Measurements from ENCODE around the gene KIAA1671.
"Not testable (repeated sequence)": the region's sequence is repeated elsewhere in the genome, so short reads cannot be mapped to it uniquely, and the experiment has no call there.

The KIAA1671 gene

DNA sequence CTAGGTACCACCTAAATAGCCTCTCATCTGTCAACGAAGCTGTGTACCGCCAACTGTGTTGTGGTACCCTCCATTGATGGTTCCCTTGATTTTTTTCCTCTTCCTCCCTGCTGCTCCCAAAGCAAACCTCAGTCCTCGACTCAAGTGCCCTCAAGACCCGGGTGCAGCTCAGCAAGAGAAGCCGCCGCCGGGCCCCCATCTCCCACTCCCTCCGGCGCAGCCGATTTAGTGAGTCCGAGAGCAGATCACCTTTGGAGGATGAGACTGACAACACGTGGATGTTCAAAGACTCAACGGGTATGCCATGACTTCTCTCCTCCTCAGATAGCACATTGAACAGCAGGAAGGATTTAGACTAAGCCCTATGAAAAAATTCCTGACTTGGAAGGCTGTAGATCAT is 224.7 kb downstream of the KIAA1671 start:
- no peak for FAIRE-seq

- no peak for FAIRE-seq
These were observed 225.4 kb downstream of the KIAA1671 start for GRCh38 chr22:25177895-25178294.

- FAIRE-seq, result not testable (repeated sequence)
These were observed 225.8 kb downstream of the KIAA1671 start for GRCh38 chr22:25178348-25178747.

DNA sequence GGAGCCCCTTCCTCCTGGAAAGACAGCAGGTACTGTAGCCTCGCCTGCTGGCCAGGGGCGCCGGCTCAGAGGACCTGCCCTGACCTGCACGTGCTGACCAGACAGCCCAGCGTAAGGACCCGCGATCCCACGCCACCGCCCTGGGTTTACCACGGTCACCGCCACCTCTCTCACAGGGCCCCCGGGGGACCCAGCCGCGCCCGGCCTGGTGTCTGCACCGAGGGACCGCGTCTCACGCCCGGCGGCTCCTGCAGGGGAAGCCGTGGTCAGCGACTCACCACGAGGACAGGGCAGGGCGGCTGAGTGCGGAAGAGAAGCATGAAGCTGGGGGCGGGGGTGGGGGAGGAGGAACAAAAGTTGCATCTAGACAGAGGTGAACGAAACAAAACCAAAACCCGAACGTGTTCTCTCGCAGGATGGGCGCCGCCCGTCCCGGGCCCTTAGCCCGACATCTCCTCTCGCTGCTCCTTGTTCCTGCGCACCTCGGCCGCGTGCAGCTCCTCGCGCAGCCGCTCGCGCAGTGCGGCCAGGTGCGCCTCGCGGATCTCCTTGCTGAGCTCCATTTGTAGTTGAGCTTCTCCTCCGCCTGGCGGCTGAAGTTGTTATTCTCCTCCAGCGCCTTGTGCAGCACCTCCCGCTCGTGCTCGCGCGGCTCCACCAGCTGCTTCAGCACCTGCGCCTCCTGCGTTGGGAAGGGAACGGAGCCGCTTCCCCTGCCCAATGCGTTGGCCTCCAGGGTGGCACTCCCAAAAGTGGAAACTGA is 226.5 kb downstream of the KIAA1671 start:
- not testable (repeated sequence) for FAIRE-seq

GRCh38 chr22:25182131-25183110 is 229.9 kb downstream of the KIAA1671 start:
- FAIRE-seq, result no peak

DNA sequence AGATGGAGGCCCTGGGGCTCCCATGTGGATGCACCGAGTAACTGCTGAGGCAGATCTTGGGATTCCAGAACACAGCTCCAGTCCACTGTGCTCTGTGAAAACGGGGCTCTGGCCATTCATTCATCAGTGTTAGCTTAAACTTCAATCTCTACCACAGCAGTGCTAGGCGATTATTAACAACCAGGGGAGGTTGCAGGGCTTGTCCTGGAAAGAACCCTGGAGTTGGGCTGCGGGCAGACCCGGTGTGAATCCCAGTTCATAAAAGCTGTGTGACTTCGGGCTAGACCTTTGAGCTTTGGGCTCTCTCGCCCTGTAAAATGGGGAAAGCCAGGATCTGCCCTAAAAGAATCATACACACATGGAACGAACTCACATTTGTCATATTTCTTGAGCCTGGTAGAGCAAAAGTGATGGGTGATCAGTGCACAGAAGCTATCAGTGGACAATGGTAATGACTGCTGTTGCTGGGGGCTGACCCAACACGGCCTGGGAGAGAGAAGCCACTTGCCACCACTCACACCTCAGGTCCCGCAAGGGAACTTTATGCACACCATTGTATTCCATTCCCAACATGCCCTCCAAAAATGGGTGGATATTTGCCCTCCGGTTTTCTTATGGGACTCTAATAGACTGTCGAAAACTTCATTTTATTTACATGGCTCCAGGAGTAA is 231.6 kb downstream of the KIAA1671 start:
- FAIRE-seq, result no peak

DNA sequence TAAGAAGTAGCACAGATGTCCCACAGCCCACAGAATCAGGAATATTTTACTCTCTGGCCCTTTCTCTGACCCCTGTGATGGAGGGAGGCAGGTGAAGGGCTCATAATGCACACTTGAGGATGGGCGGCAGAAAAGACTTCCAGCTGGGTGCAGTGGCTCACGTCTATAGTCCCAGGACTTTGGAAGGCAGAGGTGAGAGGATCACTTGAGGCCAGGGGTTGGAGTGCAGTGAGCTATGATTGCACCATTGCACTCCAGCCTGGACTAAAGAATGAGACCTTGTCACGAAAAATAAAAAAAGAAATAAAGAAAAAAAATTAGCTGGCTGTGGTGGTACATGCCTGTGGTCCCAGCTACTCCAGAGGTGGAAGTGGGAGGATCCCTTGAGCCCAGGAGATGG is 233.6 kb downstream of the KIAA1671 start:
- no peak for FAIRE-seq

- FAIRE-seq, result no peak
These were observed 235.0 kb downstream of the KIAA1671 start for GRCh38 chr22:25187469-25187868.

GRCh38 chr22:25192406-25192805 is 239.9 kb downstream of the KIAA1671 start:
- FAIRE-seq, result no peak

- no peak for FAIRE-seq
These were observed 240.6 kb downstream of the KIAA1671 start for GRCh38 chr22:25193130-25193529.

GRCh38 chr22:25193548-25193947 is 241.0 kb downstream of the KIAA1671 start:
- FAIRE-seq, result no peak

DNA sequence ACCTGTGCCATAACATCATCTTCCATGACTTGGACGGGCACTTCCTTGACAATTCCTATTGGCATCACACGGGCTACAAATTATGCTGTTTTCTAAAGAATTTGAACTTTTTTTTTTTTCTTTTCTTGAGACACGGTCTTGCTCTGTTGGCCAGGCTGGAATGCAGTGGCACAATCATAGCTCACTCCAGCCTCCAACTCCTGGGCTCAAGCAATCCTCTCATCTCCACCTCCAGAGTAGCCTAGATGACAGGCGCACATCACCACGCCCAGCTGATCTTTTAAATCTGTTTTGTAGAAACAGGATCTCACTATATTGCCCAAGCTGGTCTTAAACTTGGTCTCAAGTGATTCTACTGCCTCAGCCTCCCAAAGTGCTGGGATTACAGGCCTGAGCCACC is 243.8 kb downstream of the KIAA1671 start:
- FAIRE-seq, result no peak

- FAIRE-seq, result no peak
These were observed 244.8 kb downstream of the KIAA1671 start for GRCh38 chr22:25197340-25197739.

DNA sequence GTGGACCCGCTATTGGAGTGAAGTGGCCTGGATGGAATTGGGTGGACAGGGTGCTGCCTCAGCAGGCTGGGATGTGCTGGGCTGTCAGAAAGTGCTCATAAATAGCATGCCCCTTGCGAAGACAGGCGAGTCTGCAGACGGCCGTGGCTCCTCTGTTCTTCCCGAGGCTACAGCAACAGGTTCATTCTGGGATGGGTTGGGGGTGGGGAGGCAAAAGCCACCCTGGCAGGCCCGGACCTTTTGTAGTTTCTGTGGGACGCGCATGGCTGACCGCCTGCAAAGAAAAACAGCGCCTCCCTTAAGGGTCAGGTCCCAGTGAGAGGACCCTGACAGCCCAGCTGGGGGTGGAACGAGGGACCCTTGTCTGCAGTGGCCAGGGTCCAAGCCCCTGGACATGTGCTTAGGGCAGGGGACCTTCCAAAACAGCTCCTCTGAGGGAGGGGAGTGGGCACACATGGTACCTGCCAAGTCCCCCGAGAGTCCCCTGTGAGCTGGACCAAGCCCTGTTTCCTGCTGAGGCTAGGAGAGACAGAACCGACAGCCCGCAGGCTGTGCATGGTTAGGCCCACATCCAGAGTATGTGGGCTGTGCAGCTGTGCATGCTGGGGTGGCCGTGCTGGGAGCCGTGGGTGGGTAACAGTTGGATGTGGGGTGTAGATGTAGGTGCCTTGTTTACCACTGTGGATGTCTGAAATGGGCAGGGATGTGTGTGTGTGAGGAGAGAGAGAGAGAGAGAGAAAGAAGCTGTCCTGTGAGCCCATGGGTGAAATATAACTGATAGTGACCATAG is 247.4 kb downstream of the KIAA1671 start, which contains the start of gene CRYBB3:
CRYBB3 (plus strand) TSS at position 128 of the 790 bp plus-strand sequence. CDS start 1,539 bp downstream, outside the sequence.
- FAIRE-seq, result no peak

DNA sequence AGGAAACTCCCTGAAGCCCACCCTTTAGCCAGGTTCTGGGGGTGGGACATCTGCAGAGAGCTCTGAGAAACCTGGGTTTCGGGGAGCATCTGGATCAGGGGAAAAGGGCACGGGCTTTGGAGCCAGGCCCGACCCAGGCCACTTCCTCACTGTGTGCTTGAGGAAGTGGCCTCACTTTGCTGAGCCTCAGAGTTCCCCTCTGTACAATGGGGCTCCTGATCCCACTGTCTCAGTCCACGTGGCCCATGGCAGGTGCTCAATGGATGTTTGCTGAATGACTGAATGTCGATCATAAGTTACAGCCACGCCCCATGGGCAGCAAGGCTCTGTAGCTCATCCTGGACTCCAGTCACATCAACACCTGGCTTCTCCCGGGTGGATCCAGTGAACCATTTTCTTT is 248.5 kb downstream of the KIAA1671 start:
- FAIRE-seq, result no peak

GRCh38 chr22:25201557-25202273 is 249.2 kb downstream of the KIAA1671 start:
- FAIRE-seq, result no peak

DNA sequence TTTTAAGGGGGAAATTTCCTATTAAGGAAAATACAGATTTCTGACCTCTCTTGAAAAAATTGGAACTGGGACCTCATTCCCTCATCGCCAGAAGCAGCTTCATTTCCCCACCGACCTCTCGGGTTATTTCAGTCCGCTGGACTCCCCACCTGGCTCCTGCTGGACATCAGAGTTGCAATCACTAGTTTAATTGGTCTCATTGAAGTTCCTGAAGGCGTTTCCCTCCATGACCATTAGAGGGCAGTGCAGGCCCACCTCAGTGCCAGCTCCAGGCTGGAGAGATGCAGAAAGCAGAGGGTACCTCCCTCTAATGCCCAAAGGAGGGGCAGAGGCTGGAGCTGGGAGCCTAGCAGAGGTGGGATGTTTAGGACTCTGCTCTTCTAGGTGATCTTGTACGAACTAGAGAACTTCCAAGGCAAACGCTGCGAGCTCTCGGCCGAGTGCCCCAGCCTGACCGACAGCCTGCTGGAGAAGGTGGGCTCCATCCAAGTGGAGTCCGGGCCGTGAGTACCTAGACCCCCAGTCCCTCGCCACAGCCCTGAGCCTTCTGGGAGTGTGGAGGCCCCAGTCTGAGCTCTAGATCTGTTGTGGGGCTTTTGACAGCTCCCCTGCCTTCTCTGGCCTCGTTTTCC is 249.9 kb downstream of the KIAA1671 start:
- no peak for FAIRE-seq

DNA sequence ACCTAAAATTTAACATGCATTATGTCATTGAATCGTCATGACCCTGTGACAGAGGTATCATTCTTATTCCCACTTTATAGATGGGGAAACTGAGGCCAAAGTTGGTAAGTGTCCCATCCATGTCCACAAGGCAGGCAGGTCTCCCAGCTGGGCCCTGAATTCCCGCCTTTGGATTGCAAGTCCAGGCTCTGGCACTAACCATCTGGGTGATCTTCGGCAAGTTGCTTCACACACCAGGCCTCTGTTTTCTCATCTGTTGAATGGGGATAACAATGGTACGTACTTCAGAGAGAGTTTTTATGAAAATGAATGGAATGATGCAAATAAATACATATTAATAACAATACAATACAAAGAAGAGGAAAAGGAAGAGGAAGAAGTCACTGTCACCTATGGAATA is 250.6 kb downstream of the KIAA1671 start:
- FAIRE-seq, result no peak

DNA sequence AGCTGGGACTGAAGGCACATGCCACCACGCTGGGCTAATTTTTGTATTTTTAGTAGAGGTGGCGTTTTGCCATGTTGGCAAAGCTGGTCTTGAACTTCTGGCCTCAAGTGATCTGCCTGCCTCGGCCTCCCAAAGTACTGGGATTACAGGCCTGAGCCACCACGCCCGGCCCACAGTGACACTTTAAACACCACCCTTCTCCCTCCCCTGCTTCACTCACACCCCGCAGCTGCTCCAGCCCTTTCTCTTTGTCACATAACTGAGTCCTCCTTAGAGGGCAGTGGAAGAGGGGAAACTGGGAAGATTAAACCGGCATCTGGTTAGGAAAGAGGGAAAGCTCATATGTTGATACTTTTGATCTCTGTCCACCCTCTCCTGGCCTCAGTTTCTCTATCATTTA is 252.0 kb downstream of the KIAA1671 start:
- not testable (repeated sequence) for FAIRE-seq

DNA sequence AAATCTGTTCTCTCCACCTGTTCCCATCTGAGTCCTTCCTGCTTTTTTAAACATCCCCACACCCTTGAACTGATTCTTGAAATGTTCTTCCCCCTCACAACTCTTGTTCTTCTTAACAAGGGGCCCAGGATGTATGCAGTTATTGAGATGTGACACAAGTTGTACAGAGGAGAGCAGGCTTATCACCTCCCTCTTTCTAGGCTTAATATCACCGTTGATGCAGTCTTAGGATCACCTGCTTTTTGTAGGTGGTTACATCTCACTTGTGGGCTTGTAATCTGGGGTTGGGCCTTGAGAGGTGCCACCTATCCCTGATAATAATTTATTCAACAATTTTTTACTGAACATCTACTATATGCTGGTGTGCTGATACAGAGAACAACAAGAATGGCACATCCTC is 253.3 kb downstream of the KIAA1671 start:
- no peak for FAIRE-seq

DNA sequence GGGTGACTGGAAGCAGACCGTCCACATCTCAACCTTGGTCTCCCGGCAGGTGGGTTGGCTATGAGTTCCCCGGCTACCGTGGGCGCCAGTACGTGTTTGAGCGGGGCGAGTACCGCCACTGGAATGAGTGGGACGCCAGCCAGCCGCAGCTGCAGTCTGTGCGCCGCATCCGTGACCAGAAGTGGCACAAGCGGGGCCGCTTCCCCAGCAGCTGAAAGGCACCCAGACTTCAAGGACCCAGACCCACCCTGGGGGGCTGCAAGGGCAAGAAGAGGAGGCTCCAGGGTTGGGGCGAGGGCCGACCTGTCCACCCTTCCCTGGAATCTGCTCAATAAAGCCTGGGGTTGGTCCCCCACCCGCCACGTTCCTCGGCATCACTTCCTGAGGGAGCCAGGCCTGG is 254.5 kb downstream of the KIAA1671 start:
- no peak for FAIRE-seq
